ENCODE measurements around the gene PDIA2. TPM values are rescaled to one million over a fixed set of nuclear protein-coding genes. Genes with fewer than 3 reads are reported as not detected.

PDIA2 gene
- total and polyA plus RNA-seq, 10 of the 15 experiments (the other 5 are each of a cell fraction or from before 2014, with no cell fraction given), result 0.11 to 0.36 TPM; not detected in 8

DNA sequence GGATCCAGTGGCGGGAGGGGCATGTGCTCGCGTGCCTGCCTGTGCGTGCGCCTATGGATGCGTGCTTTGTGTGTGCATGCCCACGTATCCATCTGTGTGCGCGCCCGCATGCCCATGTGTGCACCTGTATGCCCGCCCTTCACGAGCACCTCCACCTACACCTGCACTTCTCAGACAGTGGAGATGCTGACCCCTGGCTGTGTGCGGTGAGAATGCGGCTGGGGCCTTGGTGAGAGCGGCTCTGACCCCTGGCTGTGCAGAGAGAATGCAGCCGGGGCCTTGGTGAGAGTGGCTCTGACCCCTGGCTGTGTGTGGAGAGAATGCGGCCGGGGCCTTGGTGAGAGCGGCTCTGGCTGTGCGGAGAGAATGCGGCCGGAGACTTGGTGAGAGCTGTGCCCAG lies 35.7 kb downstream of the PDIA2 start (continued):
- TF ChIP-seq, protein P1, sequence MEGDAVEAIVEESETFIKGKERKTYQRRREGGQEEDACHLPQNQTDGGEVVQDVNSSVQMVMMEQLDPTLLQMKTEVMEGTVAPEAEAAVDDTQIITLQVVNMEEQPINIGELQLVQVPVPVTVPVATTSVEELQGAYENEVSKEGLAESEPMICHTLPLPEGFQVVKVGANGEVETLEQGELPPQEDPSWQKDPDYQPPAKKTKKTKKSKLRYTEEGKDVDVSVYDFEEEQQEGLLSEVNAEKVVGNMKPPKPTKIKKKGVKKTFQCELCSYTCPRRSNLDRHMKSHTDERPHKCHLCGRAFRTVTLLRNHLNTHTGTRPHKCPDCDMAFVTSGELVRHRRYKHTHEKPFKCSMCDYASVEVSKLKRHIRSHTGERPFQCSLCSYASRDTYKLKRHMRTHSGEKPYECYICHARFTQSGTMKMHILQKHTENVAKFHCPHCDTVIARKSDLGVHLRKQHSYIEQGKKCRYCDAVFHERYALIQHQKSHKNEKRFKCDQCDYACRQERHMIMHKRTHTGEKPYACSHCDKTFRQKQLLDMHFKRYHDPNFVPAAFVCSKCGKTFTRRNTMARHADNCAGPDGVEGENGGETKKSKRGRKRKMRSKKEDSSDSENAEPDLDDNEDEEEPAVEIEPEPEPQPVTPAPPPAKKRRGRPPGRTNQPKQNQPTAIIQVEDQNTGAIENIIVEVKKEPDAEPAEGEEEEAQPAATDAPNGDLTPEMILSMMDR (IDR thresholded peaks at IDR 0.05 in 2 of 3, conservative IDR thresholded peaks at IDR 0.05 in 1 of 3; ENCODE audit: control insufficient read depth in 2 of 3, extremely low read depth in 1 of 3, insufficient read depth in 1 of 3, low read depth in 3 of 3, low read length in 3 of 3), result peak; percentile 17 to 30 (median 24); a peak in 5 of 6 replicates
- TF ChIP-seq ZNF687 (IDR thresholded peaks at IDR 0.05) (no peak), JUNB (IDR thresholded peaks at IDR 0.05) (no peak), RAD21 (IDR thresholded peaks at IDR 0.05; ENCODE audit: insufficient read depth, low read depth, low read length) (peak; percentile 28; the same call in 1 of the 2 replicates), ETV6 (conservative IDR thresholded peaks at IDR 0.05 in 1 of 2, IDR thresholded peaks at IDR 0.05 in 1 of 2; ENCODE audit: borderline replicate concordance in 1 of 2, low read depth in 1 of 2) (no peak), PAX5 (IDR thresholded peaks at IDR 0.05; ENCODE audit: borderline replicate concordance, low read depth, low read length) (no peak)
